SK-N-SH (cell line): ENCODE measurements around the gene IGDCC3. TPM values are rescaled to one million over a fixed set of nuclear protein-coding genes. Genes with fewer than 3 reads are reported as not detected.

ENCODE experiments used
- CTCF ChIA-PET: fragments of 300-600, 350-600 bp; formaldehyde crosslinking; extraction: SDS; loops from one replicate; lab custom pipeline; 2021; lab: Yijun Ruan, JAX
- POLR2A ChIA-PET: fragments of 350-600 bp; sonication (Branson Sonifier 250); formaldehyde crosslinking; extraction: SDS; loops from one replicate; lab custom pipeline; 2020; ENCODE audit warnings: antibody characterized with exemption, inconsistent platforms; lab: Yijun Ruan, JAX
- DNase-seq: peaks from one replicate; pipeline ENCODE4 v3.0.0; 2012
- H2AFZ ChIP-seq: fragments of 200-600 bp; sonication (generic); 2 replicates; pipeline ENCODE4 v1.8.1; 2016; ENCODE audit warnings: antibody characterized with exemption, mild to moderate bottlenecking, low read depth
- H3F3A ChIP-seq: fragments of 200-600 bp; sonication (generic); replicated peaks from 2 replicates; pipeline ENCODE3; 2016; ENCODE audit warnings: antibody characterized with exemption, mild to moderate bottlenecking; ENCODE audit not compliant: insufficient read depth
- H3K27ac ChIP-seq, 2 experiments: fragments of 200-500 bp in 1 of 2; fragments of 200-600 bp in 1 of 2; sonication (Bioruptor generic) in 1 of 2; sonication (generic), shearing (Covaris generic) in 1 of 2; 2 replicates each; pipeline versions ENCODE4 v1.5.1 to v1.6.1; 2014 to 2016; ENCODE audit warnings: low read depth in 2 of 2, inconsistent platforms in 1 of 2, low read length in 1 of 2, mild to moderate bottlenecking in 1 of 2, mixed read lengths in 1 of 2
- H3K27me3 ChIP-seq: fragments of 200-600 bp; sonication (generic), shearing (Covaris generic); 2 replicates; pipeline ENCODE4 v1.6.1; 2016; ENCODE audit warnings: mixed run types; ENCODE audit not compliant: insufficient read depth
- H3K36me3 ChIP-seq, 2 experiments: fragments of 200-500 bp in 1 of 2; fragments of 200-600 bp in 1 of 2; sonication (Bioruptor generic) in 1 of 2; sonication (generic) in 1 of 2; replicated peaks in 1 of 2; 2 replicates each; pipeline versions ENCODE3 to v1.5.1; 2014 to 2016; ENCODE audit warnings: low read length in 1 of 2, mild to moderate bottlenecking in 1 of 2; ENCODE audit not compliant: insufficient read depth in 2 of 2, control insufficient read depth in 1 of 2
- H3K4me1 ChIP-seq, 2 experiments: fragments of 200-500 bp in 1 of 2; fragments of 200-600 bp in 1 of 2; sonication (Bioruptor generic) in 1 of 2; sonication (generic), shearing (Covaris generic) in 1 of 2; 2 replicates each; pipeline versions ENCODE4 v1.5.1 to v1.6.1; 2014 to 2016; ENCODE audit warnings: low read depth in 1 of 2, low read length in 1 of 2, mixed run types in 1 of 2; ENCODE audit not compliant: insufficient read depth in 2 of 2, control insufficient read depth in 1 of 2
- H3K4me2 ChIP-seq: fragments of 200-600 bp; sonication (generic), shearing (Covaris generic); 2 replicates; pipeline ENCODE4 v1.6.1; 2017; ENCODE audit warnings: mixed run types
- H3K4me3 ChIP-seq, 2 experiments: fragments of 200-500 bp in 1 of 2; fragments of 200-600 bp in 1 of 2; sonication (Bioruptor generic) in 1 of 2; sonication (generic), shearing (Covaris generic) in 1 of 2; 2 replicates each; pipeline versions ENCODE4 v1.5.1 to v1.8.1; 2014 to 2016; ENCODE audit warnings: low read depth in 2 of 2, inconsistent platforms in 1 of 2, low read length in 1 of 2, mild to moderate bottlenecking in 1 of 2, mixed read lengths in 1 of 2, moderate library complexity in 1 of 2
- H3K79me2 ChIP-seq: fragments of 200-600 bp; sonication (generic); 2 replicates; pipeline ENCODE4 v1.8.1; 2017; ENCODE audit warnings: mild to moderate bottlenecking; ENCODE audit not compliant: insufficient read depth
- H3K9ac ChIP-seq: fragments of 200-600 bp; sonication (generic); 2 replicates; pipeline ENCODE4 v1.6.1; 2017; ENCODE audit warnings: mixed run types
- H3K9me2 ChIP-seq: fragments of 200-600 bp; sonication (generic); 2 replicates; pipeline ENCODE4 v1.6.1; 2017; ENCODE audit warnings: mixed run types
- H3K9me3 ChIP-seq: fragments of 200-600 bp; sonication (generic); 2 replicates; pipeline ENCODE4 v1.6.1; 2017; ENCODE audit warnings: mixed run types, mild to moderate bottlenecking, moderate library complexity
- H4K20me1 ChIP-seq: fragments of 200-600 bp; sonication (generic); 2 replicates; pipeline ENCODE4 v1.6.1; 2017; ENCODE audit warnings: mild to moderate bottlenecking, mixed run types; ENCODE audit not compliant: insufficient read depth
- CHD2 ChIP-seq: fragments of 150-350 bp; IDR thresholded peaks from 2 replicates; pipeline ENCODE4 v1.6.1; 2018; ENCODE audit warnings: low read length; ENCODE audit not compliant: partially characterized antibody
- EP300 ChIP-seq, 2 experiments: IDR thresholded peaks; 2 replicates each; pipeline versions ENCODE4 v1.4.0 to v1.6.1; 2012; ENCODE audit warnings: borderline replicate concordance in 1 of 2, low read depth in 1 of 2, low read length in 1 of 2
- EZH2phosphoT487 ChIP-seq: fragments of 200-600 bp; sonication (generic); IDR thresholded peaks from 2 replicates; pipeline ENCODE4 v1.6.1; 2017; ENCODE audit warnings: low read depth, mixed run types, mild to moderate bottlenecking, antibody characterized with exemption, moderate library complexity, borderline replicate concordance
- FOSL2 ChIP-seq: IDR thresholded peaks from 2 replicates; pipeline ENCODE4 v1.4.0; 2012; ENCODE audit warnings: low read depth, mild to moderate bottlenecking, moderate library complexity, borderline replicate concordance
- FOXM1 ChIP-seq: IDR thresholded peaks from 2 replicates; pipeline ENCODE4 v1.4.0; 2012; ENCODE audit warnings: low read depth, mild to moderate bottlenecking
- GATA2 ChIP-seq: sonication (generic); formaldehyde crosslinking; IDR thresholded peaks from 2 replicates; pipeline ENCODE4 v1.5.0; 2020; ENCODE audit warnings: mild to moderate bottlenecking, missing genetic modification reagents
- JUND ChIP-seq: IDR thresholded peaks from 2 replicates; pipeline ENCODE4 v1.4.0; 2012
- MXI1 ChIP-seq: IDR thresholded peaks from 2 replicates; pipeline ENCODE4 v1.6.1; 2012; ENCODE audit warnings: mild to moderate bottlenecking, low read depth, low read length, improper control_type of control experiment
- NRF1 ChIP-seq: IDR thresholded peaks from 2 replicates; pipeline ENCODE4 v1.6.1; 2012; ENCODE audit warnings: low read depth, mild to moderate bottlenecking, low read length
- RAD21 ChIP-seq: IDR thresholded peaks from 2 replicates; pipeline ENCODE4 v1.6.1; 2012; ENCODE audit warnings: mild to moderate bottlenecking, low read length
- RFX5 ChIP-seq: IDR thresholded peaks from 2 replicates; pipeline ENCODE4 v1.6.1; 2012; ENCODE audit warnings: mild to moderate bottlenecking, improper control_type of control experiment, low read length
- SIN3A ChIP-seq: IDR thresholded peaks from 2 replicates; pipeline ENCODE4 v1.6.1; 2012; ENCODE audit warnings: low read depth, mild to moderate bottlenecking, low read length, moderate library complexity, borderline replicate concordance
- TCF12 ChIP-seq: IDR thresholded peaks from 2 replicates; pipeline ENCODE4 v1.4.0; 2012
- WGBS: methylation state at CpG from one replicate; pipeline ENCODE4 v1.1.6; 2017; ENCODE audit warnings: low lambda C conversion rate; 5-methylcytosine and 5-hydroxymethylcytosine counted together
- polyA plus RNA-seq, 3 experiments: library from polyadenylated mRNA; depleted of rRNA; stranded (reverse); fragments of >200 nt; gene quantifications; 2 replicates each; pipeline ENCODE4 v1.2.3, GENCODE V29; 2012
- TF ChIP-seq, protein P1 (sequence below): IDR thresholded peaks from 2 replicates; pipeline ENCODE4; 2012
- TF ChIP-seq, protein P2 (sequence below): fragments of 150-350 bp; IDR thresholded peaks from 2 replicates; pipeline ENCODE4 v1.6.1; 2017; ENCODE audit warnings: antibody characterized with exemption, low read length, low read depth, borderline replicate concordance
- TF ChIP-seq, protein P3 (sequence below): IDR thresholded peaks from 2 replicates; pipeline ENCODE4 v1.4.0; 2012; ENCODE audit warnings: low read depth, borderline replicate concordance
- TF ChIP-seq, protein P4 (sequence below): IDR thresholded peaks from 2 replicates; pipeline ENCODE4 v1.4.0; 2012; ENCODE audit warnings: low read depth, borderline replicate concordance

Gene IGDCC3
- polyA plus RNA-seq, 1 of the 3 experiments (the other 2 are of a cell fraction), result 0.43 TPM

DNA sequence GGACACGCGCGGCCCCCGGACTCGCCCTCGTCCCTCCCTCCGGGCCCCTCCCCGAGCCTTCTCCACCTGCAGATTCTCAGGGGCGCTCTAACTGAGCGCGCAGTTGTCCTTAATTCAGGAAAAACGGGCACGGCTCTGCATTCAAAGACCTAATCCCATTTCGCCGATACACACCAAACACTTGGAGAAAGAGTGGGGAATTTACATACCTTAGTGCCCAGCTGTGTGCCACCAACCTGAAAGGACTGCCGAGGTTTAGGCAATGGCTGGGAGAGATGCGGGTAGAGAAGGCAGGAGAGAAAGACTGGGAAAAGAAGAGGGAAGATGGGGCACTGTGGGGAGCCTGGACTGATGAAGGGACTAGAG lies 21.8 kb downstream of the IGDCC3 start:
- H3F3A ChIP-seq, result no peaks in the 10 kb centered on the region
- ChIA-PET POLR2A (no interaction called here), CTCF (interaction anchor here (1.0 kb wide), 1 partner anchor 51 kb away, joined by 3 read pairs; the partner anchor contains the start of gene RNU5B-1)
- H3K9me2 ChIP-seq, result no peaks in the 10 kb centered on the region
- H4K20me1 ChIP-seq, result no peaks in the 10 kb centered on the region
- no peaks in the 10 kb centered on the region for H3K36me3 ChIP-seq
- WGBS, result 84% methylated on average over 14 of the region's 17 CpGs
- H3K27me3 ChIP-seq, result peaks cover 9% of the 10 kb centered on the region; the same call in 1 of the 2 replicates
- no peak overlapping the region for H3K4me3 ChIP-seq
- no peak overlapping the region for H2AFZ ChIP-seq
- TF ChIP-seq, protein P1, sequence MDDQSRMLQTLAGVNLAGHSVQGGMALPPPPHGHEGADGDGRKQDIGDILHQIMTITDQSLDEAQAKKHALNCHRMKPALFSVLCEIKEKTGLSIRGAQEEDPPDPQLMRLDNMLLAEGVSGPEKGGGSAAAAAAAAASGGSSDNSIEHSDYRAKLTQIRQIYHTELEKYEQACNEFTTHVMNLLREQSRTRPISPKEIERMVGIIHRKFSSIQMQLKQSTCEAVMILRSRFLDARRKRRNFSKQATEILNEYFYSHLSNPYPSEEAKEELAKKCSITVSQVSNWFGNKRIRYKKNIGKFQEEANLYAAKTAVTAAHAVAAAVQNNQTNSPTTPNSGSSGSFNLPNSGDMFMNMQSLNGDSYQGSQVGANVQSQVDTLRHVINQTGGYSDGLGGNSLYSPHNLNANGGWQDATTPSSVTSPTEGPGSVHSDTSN, result no peak
- TF ChIP-seq, protein P2, sequence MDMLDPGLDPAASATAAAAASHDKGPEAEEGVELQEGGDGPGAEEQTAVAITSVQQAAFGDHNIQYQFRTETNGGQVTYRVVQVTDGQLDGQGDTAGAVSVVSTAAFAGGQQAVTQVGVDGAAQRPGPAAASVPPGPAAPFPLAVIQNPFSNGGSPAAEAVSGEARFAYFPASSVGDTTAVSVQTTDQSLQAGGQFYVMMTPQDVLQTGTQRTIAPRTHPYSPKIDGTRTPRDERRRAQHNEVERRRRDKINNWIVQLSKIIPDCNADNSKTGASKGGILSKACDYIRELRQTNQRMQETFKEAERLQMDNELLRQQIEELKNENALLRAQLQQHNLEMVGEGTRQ, result no peak
- TF ChIP-seq EZH2phosphoT487 (no peak), RAD21 (no peak), FOSL2 (no peak), EP300 (IDR thresholded peaks at IDR 0.05; ENCODE audit: borderline replicate concordance in 1 of 2, low read depth in 1 of 2, low read length in 1 of 2) (no peak), RFX5 (no peak), FOXM1 (no peak), MXI1 (no peak), NRF1 (no peak), SIN3A (no peak), TCF12 (no peak), JUND (no peak), GATA2 (CRISPR knock-in tag) (no peak), CHD2 (no peak)
- TF ChIP-seq, protein P3, sequence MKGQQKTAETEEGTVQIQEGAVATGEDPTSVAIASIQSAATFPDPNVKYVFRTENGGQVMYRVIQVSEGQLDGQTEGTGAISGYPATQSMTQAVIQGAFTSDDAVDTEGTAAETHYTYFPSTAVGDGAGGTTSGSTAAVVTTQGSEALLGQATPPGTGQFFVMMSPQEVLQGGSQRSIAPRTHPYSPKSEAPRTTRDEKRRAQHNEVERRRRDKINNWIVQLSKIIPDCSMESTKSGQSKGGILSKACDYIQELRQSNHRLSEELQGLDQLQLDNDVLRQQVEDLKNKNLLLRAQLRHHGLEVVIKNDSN, result no peak
- TF ChIP-seq, protein P4, sequence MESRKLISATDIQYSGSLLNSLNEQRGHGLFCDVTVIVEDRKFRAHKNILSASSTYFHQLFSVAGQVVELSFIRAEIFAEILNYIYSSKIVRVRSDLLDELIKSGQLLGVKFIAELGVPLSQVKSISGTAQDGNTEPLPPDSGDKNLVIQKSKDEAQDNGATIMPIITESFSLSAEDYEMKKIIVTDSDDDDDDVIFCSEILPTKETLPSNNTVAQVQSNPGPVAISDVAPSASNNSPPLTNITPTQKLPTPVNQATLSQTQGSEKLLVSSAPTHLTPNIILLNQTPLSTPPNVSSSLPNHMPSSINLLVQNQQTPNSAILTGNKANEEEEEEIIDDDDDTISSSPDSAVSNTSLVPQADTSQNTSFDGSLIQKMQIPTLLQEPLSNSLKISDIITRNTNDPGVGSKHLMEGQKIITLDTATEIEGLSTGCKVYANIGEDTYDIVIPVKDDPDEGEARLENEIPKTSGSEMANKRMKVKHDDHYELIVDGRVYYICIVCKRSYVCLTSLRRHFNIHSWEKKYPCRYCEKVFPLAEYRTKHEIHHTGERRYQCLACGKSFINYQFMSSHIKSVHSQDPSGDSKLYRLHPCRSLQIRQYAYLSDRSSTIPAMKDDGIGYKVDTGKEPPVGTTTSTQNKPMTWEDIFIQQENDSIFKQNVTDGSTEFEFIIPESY, result no peak
- TF ChIP-seq, all 33 proteins: peak for 0
- Histone ChIP-seq H3K27ac (no peak overlapping the region), H3K4me2 (no peak overlapping the region), H3K9me3 (peaks cover 10% of the 10 kb centered on the region; the same call in 1 of the 2 replicates), H3K4me1 (peaks cover 0 to 3% of the 10 kb centered on the region in 2 experiments; a peak in 1 of 4 replicates), H3K9ac (no peak overlapping the region), H3K79me2 (no peaks in the 10 kb centered on the region)
- no peak for DNase-seq
